Measurements from ENCODE around the gene TMTC4.

TMTC4 gene

DNA sequence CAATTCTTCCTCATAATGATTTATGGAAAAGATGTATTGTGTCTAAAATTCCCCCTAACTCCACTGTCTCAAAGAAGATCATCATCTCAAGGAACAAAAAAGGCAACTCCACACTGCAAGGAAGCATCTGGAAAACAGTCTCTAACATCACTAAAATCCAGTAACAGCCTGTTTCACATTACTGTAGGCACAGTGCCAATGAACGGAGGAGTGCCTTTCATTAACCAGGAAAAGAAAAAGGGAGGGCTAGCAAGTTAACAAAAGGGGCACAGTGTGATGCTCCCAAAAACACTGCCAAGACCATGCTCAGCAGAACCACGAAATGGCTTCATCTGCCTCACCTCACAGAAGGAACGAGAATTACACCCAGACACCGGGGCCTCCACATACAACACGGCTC lies 8.5 kb downstream of the TMTC4 start:
- DNase-seq (ENCODE audit: low read depth): no peak

DNA sequence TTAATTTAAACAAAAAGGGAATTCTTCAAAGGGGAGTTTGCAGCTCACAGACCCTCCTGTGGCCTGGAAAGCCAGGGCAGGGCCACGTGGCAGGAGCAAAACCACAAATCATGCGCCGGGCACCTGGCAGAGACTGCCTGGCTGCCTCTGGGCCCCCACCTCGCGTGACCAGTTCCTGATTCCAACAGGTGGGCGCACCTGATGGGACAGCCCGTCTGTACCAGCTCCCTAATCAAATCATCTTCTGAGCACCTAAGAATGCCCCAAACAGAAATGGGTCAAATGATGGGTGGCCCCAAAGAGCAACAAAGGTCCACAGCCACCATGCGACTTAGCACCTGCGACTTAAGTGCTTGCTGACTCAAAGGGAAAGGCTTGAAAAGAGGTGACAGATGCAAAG lies 9.2 kb downstream of the TMTC4 start:
- DNase-seq (ENCODE audit: low read depth): no peak

DNA sequence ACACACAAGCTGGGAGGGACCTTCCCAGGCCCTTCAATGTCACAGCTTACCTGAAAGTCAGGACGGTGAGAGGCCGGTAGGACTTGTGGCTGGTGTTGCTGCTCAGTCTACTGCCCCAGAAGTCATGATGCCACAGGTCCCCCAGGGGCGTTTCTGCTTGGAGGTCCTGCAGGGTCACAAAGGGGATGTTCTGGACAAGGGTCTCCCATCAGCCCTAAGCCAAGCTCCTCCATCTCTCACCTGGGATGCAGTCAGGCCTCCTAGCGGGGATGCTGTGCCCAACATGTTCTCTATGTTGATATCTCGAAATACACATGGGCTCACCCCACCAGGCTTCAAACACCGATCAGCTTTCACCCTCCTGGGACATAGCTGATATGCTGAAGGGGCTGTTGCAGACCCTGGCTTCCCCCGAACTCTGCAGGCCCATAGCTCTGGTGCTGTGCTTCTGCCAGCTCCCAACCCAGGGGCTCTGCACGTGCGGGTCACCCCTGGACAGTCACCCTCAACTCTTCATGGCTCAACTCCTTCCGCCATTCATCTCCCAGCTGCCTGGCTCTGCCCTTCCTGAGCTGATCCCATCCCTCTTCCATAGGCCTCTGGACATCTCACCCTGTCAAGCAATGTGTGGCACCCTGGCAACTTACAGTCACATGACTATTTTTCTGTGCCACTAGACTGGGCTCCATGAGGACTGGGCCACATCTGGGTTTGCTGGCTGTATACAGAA lies 10.3 kb downstream of the TMTC4 start:
- no peak for DNase-seq (ENCODE audit: low read depth)

DNA sequence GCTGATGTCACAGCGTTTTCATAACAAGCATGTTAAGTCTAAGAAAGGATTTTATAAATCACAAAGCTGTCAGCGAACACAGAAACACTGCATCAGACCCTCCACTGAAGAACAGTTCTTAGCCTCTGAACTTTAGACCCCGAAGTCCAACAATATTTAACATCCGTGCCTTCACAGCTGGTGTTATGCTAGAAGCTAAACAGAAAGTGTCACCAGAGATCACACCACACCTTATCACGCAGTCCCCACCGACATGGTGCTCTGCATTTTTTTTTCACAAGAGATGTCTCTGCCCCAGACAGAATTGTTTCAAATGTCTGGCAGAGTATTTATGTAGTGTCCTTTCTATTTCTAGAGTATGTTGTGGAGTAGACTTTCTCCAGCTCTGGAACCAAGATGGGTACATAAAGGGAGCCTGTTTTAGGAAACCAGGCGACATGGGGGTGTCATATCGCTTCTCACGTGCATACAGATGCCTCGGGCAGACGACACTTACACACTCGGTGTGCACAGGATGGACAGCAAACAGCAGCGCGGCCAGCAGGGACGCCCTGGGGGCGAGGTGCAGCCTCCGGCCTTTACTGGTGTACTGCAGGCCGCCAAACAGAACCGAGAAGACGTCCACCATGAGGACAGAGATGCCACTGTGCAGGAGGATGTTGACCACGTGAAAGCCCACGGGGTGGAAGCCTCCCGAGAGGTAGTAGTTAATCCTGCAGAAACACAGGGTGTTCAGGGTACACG lies 12.0 kb downstream of the TMTC4 start:
- DNase-seq (ENCODE audit: low read depth): no peak

DNA sequence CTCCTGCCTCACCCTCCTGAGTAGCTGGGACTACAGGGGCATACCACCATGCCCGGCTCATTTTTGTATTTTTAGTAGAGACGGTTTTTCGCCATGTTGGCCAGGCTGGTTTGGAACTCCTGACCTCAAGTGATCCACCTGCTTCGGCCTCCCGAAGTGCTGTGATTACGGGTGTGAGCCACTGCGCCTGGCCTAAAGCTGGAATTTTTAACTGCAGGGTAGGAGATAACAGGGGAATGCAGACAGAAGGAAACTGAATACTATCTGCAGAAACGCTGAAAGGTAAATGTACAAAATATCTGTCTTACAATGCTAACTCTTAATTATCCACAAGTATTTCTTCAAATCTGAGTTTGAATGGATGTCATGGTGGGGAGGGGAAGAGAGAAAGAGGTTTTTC lies 13.8 kb downstream of the TMTC4 start:
- no peak for DNase-seq (ENCODE audit: low read depth)

DNA sequence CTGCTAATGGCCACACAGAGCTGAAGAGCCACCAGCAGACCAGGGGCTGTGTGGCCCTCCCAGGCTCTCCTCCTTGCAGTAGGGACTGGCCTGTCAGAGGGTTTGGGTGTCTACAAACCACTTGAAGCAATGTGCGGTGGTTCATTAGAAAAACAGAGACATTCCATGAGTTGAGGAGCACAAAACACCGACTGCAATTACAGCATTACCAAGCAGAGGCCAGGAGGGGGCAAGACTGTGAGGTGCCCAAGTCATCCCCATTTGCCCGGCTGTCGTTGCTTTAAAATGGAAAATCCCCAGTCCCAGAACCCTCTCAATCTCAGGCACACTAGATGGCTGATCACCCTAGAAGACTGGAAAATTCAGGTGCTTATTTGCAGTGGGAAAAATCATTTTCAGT lies 15.0 kb downstream of the TMTC4 start:
- no peak for DNase-seq (ENCODE audit: low read depth)

DNA sequence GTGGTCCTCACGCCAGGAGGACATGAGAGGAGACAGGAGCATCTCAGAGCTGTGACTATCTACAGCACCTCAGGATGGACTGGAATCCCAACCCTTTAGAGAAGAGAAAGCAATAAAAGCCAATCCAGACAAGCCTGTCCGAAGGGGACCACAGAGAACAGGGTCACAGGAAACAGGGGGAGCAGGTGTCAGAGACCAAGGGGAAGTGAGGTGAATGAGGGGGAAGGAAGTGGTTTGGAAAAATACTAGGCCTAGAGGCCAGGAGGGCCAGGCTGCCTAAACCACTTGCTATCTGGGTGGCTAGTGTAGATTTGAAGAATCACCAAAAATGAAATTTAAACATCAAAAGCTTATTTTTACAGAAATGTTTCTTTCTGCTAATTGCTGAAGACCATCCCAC lies 16.2 kb downstream of the TMTC4 start:
- no peak for DNase-seq (ENCODE audit: low read depth)

DNA sequence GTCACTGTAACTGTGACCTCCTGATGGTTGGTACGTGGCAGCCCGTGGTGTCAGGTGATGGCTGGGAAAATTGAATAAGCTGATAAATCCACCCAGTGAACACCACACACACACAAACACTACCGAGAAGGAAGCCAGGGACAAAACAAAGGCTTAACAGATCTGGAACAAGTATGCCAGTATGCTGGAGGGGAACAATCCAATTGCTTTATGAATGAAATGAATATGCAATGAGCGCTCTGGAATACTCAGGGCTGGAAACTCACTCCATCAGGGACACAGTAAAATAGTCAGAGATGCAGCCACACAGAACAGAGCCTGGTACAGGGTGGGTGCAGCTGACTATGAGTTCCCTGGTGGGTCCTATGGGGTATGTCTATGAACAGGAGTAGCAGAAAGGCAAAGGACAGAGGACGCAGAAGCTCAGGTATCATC lies 16.7 kb downstream of the TMTC4 start:
- no peak for DNase-seq (ENCODE audit: low read depth)

DNA sequence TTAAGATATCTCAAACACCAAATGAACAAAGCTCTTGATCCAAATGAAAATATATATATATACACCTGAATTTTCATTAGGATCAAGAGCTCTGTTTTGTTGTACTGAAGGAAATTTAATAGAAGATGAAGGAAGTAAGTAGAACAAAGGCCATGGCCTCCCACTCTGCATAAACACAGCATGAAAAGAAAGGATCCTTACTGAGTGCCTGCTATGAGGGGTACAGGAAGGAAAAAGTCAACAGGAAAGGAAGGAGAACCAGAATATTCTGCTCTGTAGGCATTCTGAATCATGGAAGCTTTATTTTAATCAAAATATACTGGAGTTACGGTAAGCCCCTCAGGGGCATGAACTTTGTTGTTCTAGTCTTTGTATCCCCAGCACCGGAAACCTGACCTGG lies 22.1 kb downstream of the TMTC4 start:
- DNase-seq (ENCODE audit: low read depth): no peak

DNA sequence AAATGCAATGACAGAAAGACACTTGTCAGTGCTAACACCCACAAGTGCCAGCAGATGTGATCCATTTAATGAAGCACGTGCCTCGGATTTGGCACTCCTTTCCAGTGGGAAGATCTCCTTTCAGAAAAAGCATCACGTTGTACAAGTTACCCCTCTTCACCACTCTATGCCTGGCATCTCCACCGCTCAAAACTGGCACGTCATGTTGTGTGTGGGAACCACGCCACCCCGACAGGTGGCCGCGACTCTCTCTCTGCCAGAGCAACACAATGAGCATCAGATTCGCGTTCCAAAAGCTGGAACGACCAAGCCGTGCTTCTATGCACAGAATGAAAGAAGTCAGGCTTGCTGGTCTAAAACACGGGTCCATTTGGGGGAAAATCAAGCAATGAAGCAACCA lies 24.3 kb downstream of the TMTC4 start:
- DNase-seq (ENCODE audit: low read depth): no peak

DNA sequence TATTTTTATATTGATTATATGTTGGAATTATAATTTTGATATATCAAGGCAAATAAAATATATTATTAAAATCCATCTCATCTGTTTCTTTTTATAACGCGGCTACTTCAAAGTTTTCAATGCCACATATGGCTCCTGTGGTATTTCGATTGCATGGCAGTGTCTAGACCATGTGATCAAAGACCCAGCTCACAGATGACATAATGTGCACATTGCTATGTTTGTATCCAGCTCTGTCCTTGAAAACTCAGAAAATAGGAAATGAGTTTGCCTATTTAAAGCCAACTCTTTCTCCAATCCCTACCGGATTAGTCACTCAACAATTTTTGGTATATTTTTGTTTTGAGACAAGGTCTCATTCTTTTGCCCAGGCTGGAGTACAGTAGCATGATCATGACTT lies 26.2 kb downstream of the TMTC4 start:
- DNase-seq (ENCODE audit: low read depth): no peak

DNA sequence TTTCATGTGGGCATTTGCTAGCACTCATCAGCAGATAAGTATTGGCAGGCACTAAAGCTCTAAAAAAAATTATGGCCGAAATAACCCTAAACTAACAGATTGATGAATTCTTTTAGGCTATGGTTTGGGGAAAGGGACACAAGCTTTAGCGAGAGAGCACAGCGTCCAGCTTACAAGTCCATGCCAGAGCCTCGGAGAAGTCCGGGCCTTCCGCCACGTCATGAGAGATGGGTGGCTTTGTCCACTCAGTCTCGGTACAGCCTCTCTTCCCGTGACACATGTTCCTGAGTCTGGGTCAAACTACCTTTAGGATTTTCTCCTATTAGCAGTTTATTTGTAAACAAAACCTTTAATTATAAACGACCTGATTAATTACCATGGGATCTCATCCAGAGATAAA lies 27.7 kb downstream of the TMTC4 start:
- DNase-seq (ENCODE audit: low read depth): no peak

DNA sequence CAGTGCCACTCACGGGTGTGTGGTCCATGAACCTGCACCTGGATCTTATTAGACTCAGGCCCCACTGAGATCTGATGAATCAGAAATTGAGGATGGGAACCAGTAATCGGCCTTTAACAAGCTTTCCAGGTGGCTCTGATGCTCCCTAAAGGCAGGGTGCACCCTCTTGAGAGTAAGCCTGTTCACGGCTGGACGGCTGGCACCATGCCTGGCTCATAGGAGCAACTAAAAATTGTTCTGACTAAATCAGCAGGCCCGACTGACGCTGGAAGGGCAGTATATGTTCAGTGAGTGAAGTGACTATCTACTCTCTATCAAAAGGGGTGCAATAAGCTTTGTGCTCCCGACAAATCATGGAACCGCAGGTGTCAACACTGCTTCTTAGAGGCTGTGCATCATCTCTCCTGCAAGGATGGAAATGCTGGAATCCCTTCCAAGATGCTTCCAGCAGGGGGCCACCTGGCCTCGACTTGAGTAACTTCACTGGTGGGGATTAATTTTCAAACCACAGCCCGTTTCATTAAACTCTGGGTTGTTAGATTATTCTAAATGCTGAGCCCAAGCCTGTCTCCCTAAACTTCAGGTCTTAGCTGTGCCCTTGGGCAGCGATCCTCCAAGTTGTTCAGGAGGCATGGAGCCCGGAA lies 28.4 kb downstream of the TMTC4 start:
- DNase-seq (ENCODE audit: low read depth): no peak

DNA sequence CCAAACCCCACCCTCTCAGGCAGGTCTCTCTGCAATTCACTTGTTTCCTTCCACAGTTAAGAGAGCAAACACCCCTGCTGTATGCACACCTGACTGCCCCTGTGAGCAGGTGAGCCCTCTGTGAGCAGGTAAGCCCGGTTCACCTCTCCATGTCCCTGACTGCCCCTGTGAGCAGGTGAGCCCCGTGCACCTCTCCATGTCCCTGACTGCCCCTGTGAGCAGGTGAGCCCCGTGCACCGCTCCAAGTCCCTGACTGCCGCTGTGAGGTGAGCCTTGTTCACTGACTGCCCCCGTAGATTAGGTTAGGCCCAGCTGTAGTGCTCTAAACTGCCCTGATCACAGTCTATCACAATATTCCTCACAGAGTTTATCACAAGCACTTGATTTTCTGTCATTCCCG lies 29.2 kb downstream of the TMTC4 start:
- DNase-seq (ENCODE audit: low read depth): no peak

DNA sequence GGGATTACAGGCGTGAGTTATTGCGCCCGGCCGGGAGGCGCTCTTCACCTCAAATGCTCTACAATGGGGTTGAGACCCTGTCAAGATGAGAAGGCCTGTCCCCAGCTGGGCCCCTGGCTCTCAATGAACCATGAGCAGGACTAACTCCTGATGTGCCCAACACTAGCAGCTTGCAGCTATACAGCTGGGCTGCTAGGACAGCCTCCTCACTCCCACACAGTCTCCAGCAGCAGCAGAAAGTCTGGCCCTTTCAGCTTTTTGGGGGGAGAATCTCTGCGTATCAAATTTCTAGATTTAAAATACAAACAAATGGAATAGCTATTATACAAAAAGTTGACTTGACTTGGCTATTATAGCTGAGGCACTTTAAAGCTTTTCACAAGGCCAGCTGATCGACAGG lies 30.2 kb downstream of the TMTC4 start:
- no peak for DNase-seq (ENCODE audit: low read depth)

DNA sequence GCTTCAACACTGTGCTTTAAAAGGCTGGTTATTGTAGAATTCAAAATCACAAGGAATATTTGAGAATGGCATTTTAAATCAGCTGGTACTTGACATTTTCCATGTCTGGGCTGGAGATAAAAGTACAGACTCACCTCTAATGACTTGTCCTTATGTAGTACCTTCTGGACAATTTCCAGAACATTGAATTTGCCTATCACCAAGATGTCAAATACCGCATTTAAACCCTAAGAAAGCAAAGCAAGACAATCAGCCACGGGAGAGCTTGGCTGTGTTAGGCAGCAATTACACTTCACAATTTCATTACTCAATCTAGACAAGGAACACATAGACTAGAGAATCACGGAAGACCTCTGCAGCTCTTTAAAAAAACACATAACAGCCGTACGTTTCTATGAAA lies 36.8 kb downstream of the TMTC4 start:
- no peak for DNase-seq (ENCODE audit: low read depth)

DNA sequence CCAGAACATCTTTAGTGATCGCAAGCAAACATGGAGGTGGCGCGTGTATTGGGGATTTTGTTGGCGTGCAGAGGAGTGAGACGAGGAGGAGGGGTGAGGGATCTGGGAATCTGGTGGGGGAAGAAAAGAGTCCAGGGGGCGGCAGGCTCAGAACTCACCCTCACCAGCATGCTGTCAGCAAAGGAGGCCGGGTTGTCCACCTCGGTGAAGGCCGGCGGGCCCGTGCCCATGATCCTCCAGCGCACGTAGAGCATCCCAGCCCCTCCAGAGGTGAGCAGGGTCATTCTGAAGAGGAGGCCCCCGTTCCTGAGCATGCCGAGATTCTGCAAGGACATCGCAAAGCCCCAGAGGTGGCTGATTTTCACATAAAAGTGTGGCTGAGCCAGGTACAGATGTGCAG lies 37.2 kb downstream of the TMTC4 start:
- DNase-seq (ENCODE audit: low read depth): no peak

DNA sequence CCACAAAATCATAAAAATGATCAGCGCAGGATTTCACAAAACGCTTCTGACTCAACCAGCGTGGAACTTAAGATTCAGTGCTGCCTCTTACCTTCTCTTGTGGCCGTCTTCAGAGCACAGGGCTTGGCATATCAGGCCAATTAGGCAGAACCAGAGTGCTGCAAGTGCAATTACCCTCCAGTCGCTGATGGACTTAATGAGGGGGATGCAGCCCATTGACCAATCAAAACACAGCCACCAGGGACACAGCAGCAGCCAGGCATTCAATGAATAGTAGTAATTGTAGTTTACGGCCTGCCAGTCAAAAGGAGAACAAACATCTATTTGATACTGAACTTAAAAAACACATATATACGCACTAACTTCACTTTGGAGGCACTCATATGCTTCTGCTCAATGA lies 38.2 kb downstream of the TMTC4 start:
- no peak for DNase-seq (ENCODE audit: low read depth)

DNA sequence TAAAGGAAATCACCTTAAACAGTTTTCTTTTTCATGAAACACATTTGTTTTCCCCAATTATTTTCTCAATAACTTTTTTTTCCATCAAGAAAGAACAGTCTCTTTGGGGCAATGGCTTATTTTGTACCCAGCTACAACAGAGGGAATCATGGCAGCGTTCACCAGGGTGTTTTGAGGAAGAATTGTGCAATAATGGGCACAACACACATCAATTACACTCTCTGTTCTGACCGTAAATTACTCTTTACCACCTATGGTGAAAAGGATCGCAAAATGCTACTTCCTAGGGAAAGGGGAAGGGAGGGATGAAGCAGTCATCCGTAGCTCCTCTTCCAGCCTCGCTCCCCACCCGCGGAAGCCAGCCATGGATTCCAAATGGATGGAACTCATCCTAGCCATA lies 38.6 kb downstream of the TMTC4 start:
- no peak for DNase-seq (ENCODE audit: low read depth)

DNA sequence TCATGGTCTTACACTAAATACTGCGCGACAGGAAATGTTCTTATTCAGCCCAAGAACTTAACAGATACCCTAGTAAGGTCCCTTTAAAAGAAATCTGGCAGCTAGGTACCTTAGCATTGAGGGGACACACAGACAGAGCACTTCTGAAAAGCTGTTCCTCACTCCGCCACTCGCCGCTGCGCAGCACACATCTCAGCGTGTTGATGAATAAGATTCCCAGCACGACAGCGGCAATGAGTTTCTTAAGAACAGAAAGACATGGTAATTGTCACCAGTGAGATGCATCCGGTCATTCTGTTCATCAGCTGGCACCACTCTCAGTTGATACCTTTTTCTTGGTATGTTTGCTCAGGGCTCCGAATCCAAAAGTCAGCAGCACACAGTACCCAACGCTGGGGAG lies 39.9 kb downstream of the TMTC4 start:
- no peak for DNase-seq (ENCODE audit: low read depth)

DNA sequence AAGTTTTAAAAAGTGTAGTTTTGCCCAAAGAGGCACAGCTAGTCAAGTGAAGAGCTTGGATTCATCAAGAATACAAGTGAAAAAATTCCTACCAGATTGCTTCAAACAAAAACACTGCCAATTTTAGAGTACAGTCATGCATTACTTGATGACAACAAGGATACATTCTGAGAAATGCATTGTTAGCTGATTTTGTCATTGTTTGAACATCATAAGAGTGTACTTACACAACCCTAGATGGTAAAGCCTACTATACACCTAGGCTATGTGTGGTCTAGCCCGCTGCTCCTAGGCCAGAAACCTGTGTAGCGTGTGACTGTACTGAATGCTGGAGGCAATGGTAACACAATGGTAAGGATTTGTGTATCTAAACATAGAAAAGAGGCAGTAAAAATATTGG lies 41.1 kb downstream of the TMTC4 start:
- no peak for DNase-seq (ENCODE audit: low read depth)

DNA sequence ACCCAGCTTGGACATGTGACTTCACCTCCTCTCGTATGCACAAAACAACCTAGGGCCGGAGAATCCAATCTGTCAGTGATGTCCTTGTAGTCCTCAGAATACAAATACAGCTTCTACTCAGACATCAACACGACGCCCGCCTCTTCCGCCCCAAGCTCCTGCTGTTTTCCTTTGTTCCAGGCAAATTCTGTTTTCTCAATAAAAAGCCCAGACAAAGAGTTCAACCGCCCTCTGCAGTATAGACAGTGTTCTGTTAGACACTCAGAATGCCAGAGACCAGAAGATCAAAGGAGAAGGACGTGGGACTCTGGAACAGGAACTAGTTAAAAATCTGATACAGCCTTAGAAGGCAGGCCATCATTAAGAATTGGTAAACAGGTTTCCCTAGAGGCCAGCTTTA lies 44.0 kb downstream of the TMTC4 start:
- no peak for DNase-seq (ENCODE audit: low read depth)

DNA sequence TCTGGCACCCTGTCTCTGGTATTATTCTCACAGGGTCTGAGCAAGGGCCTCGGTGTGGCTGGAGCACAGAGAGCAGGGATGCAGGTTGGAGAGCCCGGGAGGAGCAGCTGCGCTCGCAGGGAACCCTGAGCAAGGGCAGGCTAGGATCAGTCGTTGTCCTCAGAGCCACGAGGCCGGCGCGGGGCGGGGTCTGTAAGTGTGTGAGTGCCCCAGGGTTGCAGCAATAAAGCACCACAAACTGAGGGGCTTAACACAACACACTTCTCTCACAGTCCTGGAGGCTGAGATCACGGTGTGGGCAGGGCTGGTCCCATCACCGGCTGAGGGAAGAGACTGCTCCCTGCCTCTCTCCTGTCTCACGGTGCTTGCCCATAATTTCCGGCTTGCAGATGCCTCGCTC lies 47.5 kb downstream of the TMTC4 start:
- no peak for DNase-seq (ENCODE audit: low read depth)

DNA sequence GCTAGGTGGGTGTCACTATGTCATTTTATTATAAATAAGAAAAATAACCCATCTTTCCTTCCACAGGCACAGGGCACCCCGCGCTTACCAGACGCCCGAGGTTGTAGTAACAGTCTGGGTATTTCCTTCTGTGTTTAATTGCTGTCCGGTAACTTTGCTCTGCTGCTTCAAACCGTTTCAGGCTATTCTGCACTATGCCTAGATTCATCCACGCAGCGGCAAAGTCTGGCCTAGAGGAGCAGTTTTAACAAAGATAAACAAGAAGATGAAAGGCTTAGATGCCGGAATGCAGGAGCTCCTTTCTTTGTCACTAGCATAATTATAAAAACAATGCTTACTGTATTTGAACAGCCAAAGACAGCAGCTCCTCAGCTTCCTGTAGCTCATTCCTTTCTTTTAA lies 49.1 kb downstream of the TMTC4 start:
- DNase-seq (ENCODE audit: low read depth): no peak
